GM23248 (cell line): ENCODE data around the gene ARL10. TPM values are rescaled to one million over a fixed set of nuclear protein-coding genes. Genes with fewer than 3 reads are reported as not detected.

Experiments used
- DNase-seq: peaks from one replicate; pipeline ENCODE4 v3.0.0-alpha.2; 2015
- H2AFZ ChIP-seq: fragments of 200-600 bp; sonication (generic); 2 replicates; pipeline ENCODE4 v1.6.1; 2016; ENCODE audit warnings: antibody characterized with exemption
- H3F3A ChIP-seq: fragments of 200-600 bp; sonication (generic); 2 replicates; pipeline ENCODE4 v1.6.1; 2016; ENCODE audit warnings: mild to moderate bottlenecking, antibody characterized with exemption, mixed run types; ENCODE audit not compliant: insufficient read depth
- H3K27ac ChIP-seq: fragments of 200-600 bp; sonication (generic); 2 replicates; pipeline ENCODE4 v1.5.1; 2016; ENCODE audit warnings: mild to moderate bottlenecking
- H3K27me3 ChIP-seq: fragments of 200-600 bp; sonication (generic); replicated peaks from 2 replicates; pipeline ENCODE4 v1.6.1; 2016; ENCODE audit warnings: mild to moderate bottlenecking; ENCODE audit not compliant: insufficient read depth
- H3K36me3 ChIP-seq: fragments of 200-600 bp; sonication (generic); 2 replicates; pipeline ENCODE4 v1.6.1; 2016; ENCODE audit warnings: low read depth, mild to moderate bottlenecking
- H3K4me1 ChIP-seq: fragments of 200-600 bp; sonication (generic); 2 replicates; pipeline ENCODE4 v1.6.1; 2016; ENCODE audit warnings: mild to moderate bottlenecking; ENCODE audit not compliant: insufficient read depth
- H3K4me2 ChIP-seq: fragments of 200-600 bp; sonication (generic); one replicate; pipeline ENCODE4 v1.6.1; 2016; ENCODE audit warnings: mild to moderate bottlenecking; ENCODE audit not compliant: unreplicated experiment
- H3K4me3 ChIP-seq: fragments of 200-600 bp; sonication (generic); 2 replicates; pipeline ENCODE4 v1.5.1; 2016; ENCODE audit warnings: mild to moderate bottlenecking
- H3K79me2 ChIP-seq: fragments of 200-600 bp; sonication (generic); 2 replicates; pipeline ENCODE4 v1.6.1; 2016; ENCODE audit warnings: mild to moderate bottlenecking; ENCODE audit not compliant: insufficient read depth
- H3K9ac ChIP-seq: fragments of 200-600 bp; sonication (generic); 2 replicates; pipeline ENCODE4 v1.6.1; 2016; ENCODE audit warnings: mild to moderate bottlenecking
- H3K9me2 ChIP-seq: fragments of 200-600 bp; sonication (generic); 2 replicates; pipeline ENCODE4 v1.6.1; 2016; ENCODE audit warnings: mixed run types, mild to moderate bottlenecking, moderate library complexity; ENCODE audit not compliant: insufficient read depth
- H3K9me3 ChIP-seq: fragments of 200-600 bp; sonication (generic); one replicate; pipeline ENCODE4 v1.6.1; 2017; ENCODE audit warnings: low read depth
- H4K20me1 ChIP-seq: fragments of 200-600 bp; sonication (generic); 2 replicates; pipeline ENCODE4 v1.6.0; 2016; ENCODE audit not compliant: insufficient read depth
- EZH2 ChIP-seq: fragments of 200-600 bp; sonication (generic); IDR thresholded peaks from 2 replicates; pipeline ENCODE4 v1.6.1; 2018; ENCODE audit warnings: antibody characterized with exemption, mild to moderate bottlenecking; ENCODE audit not compliant: insufficient read depth, poor library complexity, severe bottlenecking
- EZH2phosphoT487 ChIP-seq: fragments of 200-600 bp; sonication (generic); IDR thresholded peaks from 2 replicates; pipeline ENCODE4 v1.6.1; 2018; ENCODE audit warnings: antibody characterized with exemption, moderate library complexity, mild to moderate bottlenecking, low read depth; ENCODE audit not compliant: insufficient read depth
- WGBS, 2 experiments: methylation state at CpG; one replicate each; pipeline ENCODE4 v1.1.6; 2015 to 2017; ENCODE audit warnings: low lambda C conversion rate in 2 of 2, low coverage in 1 of 2; ENCODE audit errors: missing lambda C conversion rate in 2 of 2; 5-methylcytosine and 5-hydroxymethylcytosine counted together
- in situ Hi-C: fragments of 300-500 bp; cut with MboI; formaldehyde crosslinking; loops from 2 replicates; pipeline ENCODE4 v1.15.0; 2020
- polyA plus RNA-seq: library from polyadenylated mRNA; unstranded; fragments of >200 nt; fragmentation: Nextera tagmentation; extraction: Ambion mirVana; gene quantifications from 2 replicates; pipeline ENCODE4 v1.2.1, GENCODE V29; 2016
- total RNA-seq: library from RNA; depleted of rRNA; stranded (reverse); fragments of >200 nt; shearing (Covaris generic); gene quantifications from 2 replicates; pipeline ENCODE4 v1.2.3, GENCODE V29; 2014

ARL10 gene
- total and polyA plus RNA-seq, 2 experiments from 2014 or later: 6.7 to 8.3 TPM

DNA sequence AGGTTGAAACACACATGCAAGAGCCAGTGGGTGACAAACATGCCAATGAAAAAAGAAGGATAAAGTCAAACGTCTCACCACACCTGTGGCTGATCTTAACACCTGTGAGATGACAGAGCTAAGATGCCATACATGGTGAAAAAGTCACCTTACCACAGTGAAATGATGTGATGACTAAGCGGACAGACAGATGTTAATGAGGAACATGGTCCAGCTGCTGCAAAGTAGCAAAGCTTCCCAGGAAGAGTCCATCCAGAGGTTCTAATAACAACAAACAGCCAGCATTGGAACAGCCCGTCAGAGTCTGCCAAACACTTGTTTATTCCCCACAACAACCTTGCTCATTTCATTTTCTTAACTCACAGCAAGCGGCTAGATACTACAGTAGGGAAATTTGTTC is 5.6 kb upstream of the ARL10 start:
- Histone ChIP-seq H3K4me1 (no peaks in the 10 kb centered on the region), H3K27ac (no peak overlapping the region), H3K9me3 (no peaks in the 10 kb centered on the region), H3K4me2 (peak overlapping the region; percentile 91), H3K27me3 (no peaks in the 10 kb centered on the region), H2AFZ (no peak overlapping the region), H3K9ac (no peak overlapping the region), H3K4me3 (peak overlapping the region; percentile 96; the same call in 1 of the 2 replicates), H3K79me2 (peaks cover 69% of the 10 kb centered on the region), H3K36me3 (peaks cover 24% of the 10 kb centered on the region; the same call in 1 of the 2 replicates), H3K9me2 (no peaks in the 10 kb centered on the region), H3F3A (no peaks in the 10 kb centered on the region), H4K20me1 (no peaks in the 10 kb centered on the region)
- no peak for TF ChIP-seq EZH2phosphoT487
- no peak for TF ChIP-seq EZH2
- peak; percentile 30 for DNase-seq
- in situ Hi-C loops: no loop called here
- WGBS, 2 experiments: 66 to 69% methylated on average over 4 of the region's 4 CpGs

- Histone ChIP-seq H2AFZ (peak overlapping the region; percentile 93), H3K36me3 (peaks cover 23% of the 10 kb centered on the region; the same call in 1 of the 2 replicates), H3K79me2 (peaks cover 56% of the 10 kb centered on the region), H3K9me2 (no peaks in the 10 kb centered on the region), H3K4me3 (peak overlapping the region; percentile 96), H3K9me3 (no peaks in the 10 kb centered on the region), H3F3A (no peaks in the 10 kb centered on the region), H3K4me2 (peak overlapping the region; percentile 91), H4K20me1 (no peaks in the 10 kb centered on the region), H3K27ac (peak overlapping the region; percentile 36; the same call in 1 of the 2 replicates), H3K9ac (peak overlapping the region; percentile 93), H3K27me3 (no peaks in the 10 kb centered on the region), H3K4me1 (no peaks in the 10 kb centered on the region)
- DNase-seq: peak; percentile 52
- WGBS, 2 experiments: 3% methylated on average over 27 of the region's 27 CpGs
- TF ChIP-seq EZH2 (no peak), EZH2phosphoT487 (no peak)
- in situ Hi-C loops: no loop called here
Measured at GRCh38 chr5:176360894-176361436, 4.3 kb upstream of the ARL10 start.

- no peaks in the 10 kb centered on the region for H3K9me2 ChIP-seq
- no peak for TF ChIP-seq EZH2phosphoT487
- TF ChIP-seq EZH2: no peak
- peak within 1 kb of the TSS; percentile 93 for H2AFZ ChIP-seq
- H3K4me1 ChIP-seq: no peaks in the 10 kb centered on the region
- H3K27ac ChIP-seq: peak within 1 kb of the TSS; percentile 36
- H3K9me3 ChIP-seq: no peaks in the 10 kb centered on the region
- H3F3A ChIP-seq: no peaks in the 10 kb centered on the region
- no peaks in the 10 kb centered on the region for H4K20me1 ChIP-seq
- peaks cover 54% of the 10 kb centered on the region for H3K79me2 ChIP-seq
- WGBS, 2 experiments: 2 to 3% methylated on average over 45 to 53 of the region's 56 CpGs
- H3K36me3 ChIP-seq: peaks cover 17% of the 10 kb centered on the region; the same call in 1 of the 2 replicates
- DNase-seq: peak; percentile 94
- H3K9ac ChIP-seq: peak within 1 kb of the TSS; percentile 93
- H3K27me3 ChIP-seq: no peaks in the 10 kb centered on the region
- in situ Hi-C loops: no loop called here
- peak within 1 kb of the TSS; percentile 91 for H3K4me2 ChIP-seq
- H3K4me3 ChIP-seq: peak within 1 kb of the TSS; percentile 96
Measured at GRCh38 chr5:176361437-176362232, 3.7 kb upstream of the ARL10 start, which contains the start of gene KIAA1191. TSS of gene KIAA1191 (minus strand) at chr5:176361764. CDS start at chr5:176359508, 2,256 bp downstream.

DNA sequence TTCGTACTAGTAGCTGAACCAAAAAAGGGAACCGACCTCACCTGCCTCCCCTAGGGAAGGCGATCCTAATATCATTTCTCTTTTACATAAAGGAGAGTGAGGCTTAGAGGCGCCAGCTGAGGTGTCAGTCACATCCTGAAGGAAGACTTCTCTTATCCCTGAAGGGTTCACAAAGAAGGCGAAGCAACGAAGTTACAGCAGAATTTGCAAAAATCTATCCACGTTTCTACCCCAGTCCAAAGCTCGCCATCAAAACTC is 3.1 kb upstream of the ARL10 start:
- Histone ChIP-seq H3K4me3 (peak overlapping the region; percentile 96), H4K20me1 (no peaks in the 10 kb centered on the region), H2AFZ (peak overlapping the region; percentile 93), H3K27me3 (no peaks in the 10 kb centered on the region), H3K4me1 (no peaks in the 10 kb centered on the region), H3K36me3 (peaks cover 16% of the 10 kb centered on the region; the same call in 1 of the 2 replicates), H3K4me2 (peak overlapping the region; percentile 91), H3K27ac (peak overlapping the region; percentile 2; the same call in 1 of the 2 replicates), H3K79me2 (peaks cover 54% of the 10 kb centered on the region), H3F3A (no peaks in the 10 kb centered on the region), H3K9me3 (no peaks in the 10 kb centered on the region), H3K9me2 (no peaks in the 10 kb centered on the region), H3K9ac (peak overlapping the region; percentile 93)
- in situ Hi-C loops: no loop called here
- DNase-seq: no peak
- WGBS, 2 experiments: 84% methylated on average over 8 of the region's 8 CpGs
- TF ChIP-seq EZH2 (no peak), EZH2phosphoT487 (no peak)
